NCI-H2171 treated with DMSO at 0.1 percent for 48 hours (cell line): ENCODE data around the gene PCYOX1L.
A peak's percentile ranks its signal among the peaks of the same experiment; 100 is the strongest.

Experiments used
- DNase-seq: peaks from one replicate; lab custom pipeline; 2025; lab: John Stamatoyannopoulos, UW

The PCYOX1L gene

GRCh38 chr5:149357370-149358293 is at the start of gene PCYOX1L:
TSS of gene PCYOX1L (plus strand) at chr5:149358046. CDS start at chr5:149358069, 23 bp downstream.
- peak; percentile 92 for DNase-seq

DNA sequence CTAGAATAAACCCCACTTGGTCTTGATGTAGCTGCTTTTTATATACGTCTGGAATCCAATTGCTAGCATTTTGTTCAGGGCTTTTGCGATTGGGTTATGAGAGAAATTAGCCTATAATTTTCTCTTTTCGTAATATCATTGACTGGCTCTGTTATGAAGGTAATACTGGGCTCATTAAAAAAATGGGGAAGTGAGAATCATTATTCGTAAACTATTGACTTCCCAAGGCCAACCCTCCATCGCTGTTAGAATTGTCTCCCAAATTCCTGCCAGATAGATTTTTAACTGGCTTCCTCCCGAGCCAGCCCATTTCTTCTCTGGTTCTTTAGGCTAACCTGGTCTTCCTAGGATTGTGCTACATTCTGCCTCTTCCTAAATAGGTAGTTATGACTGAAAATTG is 48.5 kb upstream of the PCYOX1L start:
- no peak for DNase-seq

DNA sequence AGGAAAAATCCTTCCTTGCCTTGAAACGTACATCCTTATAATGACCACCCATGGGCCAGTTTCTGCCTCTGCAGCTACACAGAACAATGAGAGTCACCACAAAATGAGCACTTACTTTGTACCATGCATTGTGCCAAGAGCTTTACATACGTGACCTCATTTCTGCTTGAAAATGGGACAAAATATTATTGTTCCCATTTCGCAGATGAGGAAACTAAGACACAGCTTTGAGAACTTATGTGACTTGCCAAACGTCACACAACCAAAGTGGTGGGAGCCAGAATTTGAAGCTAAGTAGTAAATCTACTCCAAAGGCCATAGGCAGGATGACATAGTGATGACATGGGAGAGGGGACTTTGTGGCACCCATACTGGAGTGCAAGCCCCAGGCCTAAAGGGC is 47.4 kb upstream of the PCYOX1L start:
- no peak for DNase-seq

DNA sequence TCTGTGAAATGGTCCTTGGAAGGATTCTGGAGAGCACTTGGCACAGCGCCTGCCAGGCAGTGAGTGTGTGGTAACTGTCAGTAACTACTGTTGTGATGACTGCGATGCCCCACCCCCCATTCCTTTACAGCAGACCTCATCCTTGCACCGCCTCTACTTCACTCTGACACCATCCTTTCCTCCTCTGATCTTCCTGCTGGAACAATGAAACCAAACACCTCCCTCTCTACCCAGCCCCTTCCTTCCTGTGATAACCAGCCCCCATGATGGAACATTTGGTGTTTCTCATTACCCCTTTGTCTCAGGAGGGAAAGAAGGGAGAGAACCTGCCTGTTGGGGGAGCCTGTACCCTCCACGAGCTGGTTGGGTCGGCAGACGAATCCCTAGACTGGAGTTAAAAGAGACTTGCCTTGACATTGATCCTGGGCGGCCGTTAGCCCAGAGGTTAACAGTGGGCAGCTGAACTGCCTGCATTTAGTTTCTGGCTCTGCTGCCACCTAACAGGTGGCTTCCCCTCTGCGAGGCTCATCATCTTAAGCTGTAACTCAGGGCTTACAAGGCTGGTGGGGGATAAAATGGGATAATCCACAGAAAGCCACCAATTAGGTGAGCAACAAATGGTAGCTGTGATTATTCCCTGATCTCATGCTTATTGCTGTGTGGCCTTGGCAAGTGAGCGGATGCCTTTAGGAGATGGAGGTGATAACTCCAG is 46.7 kb upstream of the PCYOX1L start:
- peak; percentile 17 for DNase-seq

DNA sequence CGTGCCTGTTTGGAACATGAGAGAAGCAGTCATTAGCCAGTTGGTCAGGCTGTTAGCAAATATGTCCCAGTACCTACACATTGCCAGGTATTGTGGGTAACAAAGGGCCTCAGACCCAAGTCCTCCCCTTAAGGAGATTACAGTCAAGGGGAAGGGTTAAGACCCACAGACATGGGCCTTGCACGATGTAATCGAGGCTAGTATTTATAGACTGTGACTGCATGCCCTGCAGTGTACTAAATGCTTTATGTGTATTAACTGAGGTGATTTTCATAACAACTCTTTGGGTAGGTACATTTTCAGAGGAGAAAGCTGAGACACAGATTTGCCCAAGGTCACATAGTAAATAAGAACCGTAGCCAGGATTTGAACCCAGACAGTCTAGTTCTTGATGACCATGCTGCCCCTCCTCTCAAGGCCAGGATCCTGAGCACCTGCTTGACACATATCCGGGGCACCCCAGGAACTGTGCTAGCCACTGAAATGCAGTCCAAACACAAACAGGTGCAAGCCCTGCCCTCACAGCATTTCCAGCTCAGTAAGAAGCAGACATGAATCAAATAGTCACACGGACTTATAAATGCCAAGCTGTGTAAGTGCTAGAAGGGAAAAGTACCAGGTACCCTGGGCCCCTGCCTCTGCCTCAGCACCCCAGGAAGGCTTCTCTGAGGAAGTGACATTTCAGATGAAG is 44.5 kb upstream of the PCYOX1L start:
- DNase-seq: no peak

DNA sequence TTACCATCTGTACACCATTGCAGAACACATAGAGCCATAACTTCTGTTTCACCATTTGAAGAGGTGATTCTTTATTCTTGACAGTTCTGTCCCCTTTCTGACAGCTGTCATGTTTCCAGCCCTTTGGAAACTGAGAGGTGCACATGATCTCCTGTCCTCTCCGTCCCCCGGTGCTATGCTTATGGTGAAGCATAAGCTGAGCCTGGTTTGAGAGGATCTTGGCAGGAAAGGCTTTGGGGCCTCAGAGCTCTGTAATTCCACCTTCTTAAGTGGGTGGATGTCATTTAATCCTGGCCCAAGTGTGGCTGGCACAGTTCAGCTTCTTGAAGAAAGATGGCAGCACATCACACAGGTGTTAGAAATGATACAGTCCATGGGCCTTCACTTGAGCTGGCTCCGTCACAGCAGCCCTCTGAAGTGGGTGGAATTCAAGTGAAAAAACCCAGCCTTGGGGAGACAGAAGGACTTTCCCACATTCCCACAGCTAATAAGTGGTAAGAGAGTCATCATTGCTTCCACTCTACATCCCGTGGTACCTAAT is 43.2 kb upstream of the PCYOX1L start:
- DNase-seq: peak; percentile 71

- DNase-seq: no peak
Measured at GRCh38 chr5:149315753-149316152, 42.1 kb upstream of the PCYOX1L start.

- peak; percentile 26 for DNase-seq
Measured at GRCh38 chr5:149317281-149318048, 40.4 kb upstream of the PCYOX1L start.

GRCh38 chr5:149319174-149319573 is 38.7 kb upstream of the PCYOX1L start:
- DNase-seq: no peak

- DNase-seq: peak; percentile 76
Measured at GRCh38 chr5:149320791-149321330, 37.0 kb upstream of the PCYOX1L start.

GRCh38 chr5:149322518-149322917 is 35.3 kb upstream of the PCYOX1L start:
- DNase-seq: no peak

- no peak for DNase-seq
Measured at GRCh38 chr5:149323210-149323609, 34.6 kb upstream of the PCYOX1L start.

DNA sequence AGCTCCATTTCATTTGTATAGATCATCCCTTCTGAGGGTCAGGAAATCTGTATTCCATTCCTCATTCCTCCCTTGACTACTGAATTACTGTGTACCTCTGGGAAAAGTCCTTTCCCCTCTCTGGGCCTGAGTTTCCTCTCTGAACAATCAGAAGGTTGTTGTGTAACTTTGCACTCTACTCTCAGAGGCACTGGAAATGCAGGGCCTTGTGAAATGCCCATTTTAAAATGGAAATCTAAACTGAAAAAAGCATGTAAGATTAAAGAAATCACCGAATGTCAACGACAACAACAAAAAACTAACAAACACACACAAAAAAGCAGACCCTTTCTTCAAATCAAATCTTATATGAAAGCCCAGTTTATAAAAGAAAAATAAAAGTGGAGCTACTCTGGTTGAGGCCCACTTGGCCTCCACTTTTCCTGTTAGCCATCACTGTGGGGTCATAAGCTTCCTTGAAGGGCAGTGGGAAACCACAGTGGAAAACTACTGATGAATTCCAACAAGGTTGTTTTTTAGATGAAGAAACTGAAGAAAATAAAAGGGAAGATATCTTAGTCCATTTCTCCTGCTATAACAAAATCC is 34.1 kb upstream of the PCYOX1L start:
- no peak for DNase-seq

- DNase-seq: no peak
Measured at GRCh38 chr5:149324641-149325040, 33.2 kb upstream of the PCYOX1L start.

- peak; percentile 73 for DNase-seq
Measured at GRCh38 chr5:149325166-149325735, 32.6 kb upstream of the PCYOX1L start.

- DNase-seq: no peak
Measured at GRCh38 chr5:149325894-149326293, 32.0 kb upstream of the PCYOX1L start.

DNA sequence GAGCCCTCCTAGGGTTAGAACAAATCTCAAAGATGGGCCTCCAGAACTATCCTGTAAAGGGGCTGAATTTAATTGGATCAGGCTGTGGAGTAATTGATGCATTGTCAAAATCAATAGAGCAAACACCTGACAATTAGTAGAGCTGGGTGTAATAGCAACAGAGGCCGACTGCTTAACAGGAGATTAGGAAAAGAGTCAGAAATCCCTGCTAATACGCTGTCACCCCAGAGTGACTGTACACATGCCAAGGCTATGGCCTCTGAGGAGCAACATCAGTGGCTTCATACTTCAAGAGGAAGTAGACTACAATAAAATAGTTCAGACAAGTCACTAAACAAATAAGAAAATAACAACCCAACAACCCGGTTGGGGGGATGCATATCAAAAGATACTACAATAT is 31.2 kb upstream of the PCYOX1L start:
- no peak for DNase-seq

DNA sequence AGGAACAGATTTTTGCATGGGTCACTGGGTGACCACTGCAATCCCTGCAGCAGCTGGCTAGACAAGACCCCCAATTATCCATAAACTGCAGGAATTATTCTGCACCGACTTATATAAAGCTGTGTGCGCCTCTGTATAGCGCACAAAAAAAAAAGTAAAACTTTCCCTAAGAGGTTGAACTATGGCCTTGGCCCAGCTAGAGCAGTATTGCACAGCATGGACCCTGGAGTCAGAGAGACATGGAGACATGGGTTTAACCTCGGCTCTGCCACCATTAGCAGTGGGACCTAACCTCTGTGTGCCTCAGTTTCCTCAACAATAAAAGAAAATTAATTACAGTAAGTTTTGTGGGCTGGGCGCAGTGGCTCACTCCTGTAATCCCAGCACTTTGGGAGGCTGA is 29.7 kb upstream of the PCYOX1L start:
- no peak for DNase-seq

DNA sequence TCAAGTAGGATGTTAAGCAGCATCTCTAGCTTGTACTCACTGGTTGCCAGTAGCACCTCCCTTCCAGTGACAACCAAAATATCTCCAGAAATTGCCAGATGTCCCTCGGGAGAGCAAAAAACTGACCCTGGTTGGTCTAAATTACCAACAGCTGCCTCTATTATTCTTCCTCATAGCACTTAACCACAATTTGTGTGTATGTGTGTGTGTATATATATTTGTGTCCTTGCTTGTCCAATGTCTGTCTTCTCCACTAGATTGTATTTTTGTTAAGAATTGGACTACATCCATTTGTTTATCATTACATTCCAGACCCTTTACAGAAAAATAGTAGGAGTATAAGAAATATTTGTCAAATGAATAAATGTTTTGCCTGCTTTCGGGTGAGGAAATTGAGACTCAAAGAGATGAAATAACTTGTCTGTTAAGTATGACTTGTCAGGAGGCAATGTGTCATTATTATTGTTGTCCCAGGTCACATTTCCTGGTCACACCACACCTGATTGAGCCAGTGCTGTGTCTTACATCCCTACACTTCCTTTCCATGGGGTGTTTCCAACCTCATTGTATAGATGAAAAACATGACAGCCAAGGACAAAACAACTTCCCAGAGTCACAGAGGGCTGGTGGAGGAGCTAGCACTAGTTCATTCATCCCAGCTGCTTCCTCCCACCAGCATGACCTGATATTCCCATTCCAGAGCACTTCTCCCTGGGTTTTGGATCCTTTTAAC is 24.0 kb upstream of the PCYOX1L start:
- DNase-seq: no peak

DNA sequence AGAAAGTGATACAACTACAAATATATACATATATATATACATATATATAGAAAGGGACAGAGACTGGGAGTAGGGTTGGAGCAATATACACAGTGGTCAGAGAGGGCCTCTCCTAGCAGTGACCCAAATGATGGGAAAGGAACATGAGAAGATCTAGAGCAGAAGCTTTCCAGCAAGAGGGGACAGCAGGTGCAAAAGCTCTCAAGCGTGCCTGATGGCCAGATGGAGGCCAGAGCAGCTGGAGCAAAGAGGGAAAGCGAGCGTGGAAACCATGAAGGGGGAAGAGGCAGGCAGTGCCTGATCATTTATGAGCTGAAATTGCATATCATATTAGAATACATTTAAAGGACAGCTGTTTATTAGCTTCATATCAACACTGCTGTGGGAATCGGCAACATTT is 20.1 kb upstream of the PCYOX1L start:
- peak; percentile 75 for DNase-seq
